Keratinocyte (primary cell): ENCODE results near the gene HOXB8.
A peak's percentile ranks its signal among the peaks of the same experiment; 100 is the strongest.

Source experiments
- EZH2 ChIP-seq: IDR thresholded peaks from one replicate; pipeline ENCODE4 v1.6.1; 2012; ENCODE audit warnings: inconsistent platforms, mild to moderate bottlenecking, low read length, moderate library complexity
- TF ChIP-seq, protein P1 (sequence below), 3 experiments: IDR thresholded peaks in 1 of 3; conservative IDR thresholded peaks in 1 of 3; optimal IDR thresholded peaks in 1 of 3; 2 replicates in 2 of 3; 3 replicates in 1 of 3; pipeline versions ENCODE3 to v1.5.1; 2011; ENCODE audit warnings: low read length in 3 of 3, mild to moderate bottlenecking in 3 of 3, moderate library complexity in 2 of 3, control low read depth in 1 of 3, inconsistent platforms in 1 of 3; ENCODE audit not compliant: insufficient read depth in 2 of 3; ENCODE audit errors: extremely low read depth in 1 of 3

- TF ChIP-seq, protein P1, sequence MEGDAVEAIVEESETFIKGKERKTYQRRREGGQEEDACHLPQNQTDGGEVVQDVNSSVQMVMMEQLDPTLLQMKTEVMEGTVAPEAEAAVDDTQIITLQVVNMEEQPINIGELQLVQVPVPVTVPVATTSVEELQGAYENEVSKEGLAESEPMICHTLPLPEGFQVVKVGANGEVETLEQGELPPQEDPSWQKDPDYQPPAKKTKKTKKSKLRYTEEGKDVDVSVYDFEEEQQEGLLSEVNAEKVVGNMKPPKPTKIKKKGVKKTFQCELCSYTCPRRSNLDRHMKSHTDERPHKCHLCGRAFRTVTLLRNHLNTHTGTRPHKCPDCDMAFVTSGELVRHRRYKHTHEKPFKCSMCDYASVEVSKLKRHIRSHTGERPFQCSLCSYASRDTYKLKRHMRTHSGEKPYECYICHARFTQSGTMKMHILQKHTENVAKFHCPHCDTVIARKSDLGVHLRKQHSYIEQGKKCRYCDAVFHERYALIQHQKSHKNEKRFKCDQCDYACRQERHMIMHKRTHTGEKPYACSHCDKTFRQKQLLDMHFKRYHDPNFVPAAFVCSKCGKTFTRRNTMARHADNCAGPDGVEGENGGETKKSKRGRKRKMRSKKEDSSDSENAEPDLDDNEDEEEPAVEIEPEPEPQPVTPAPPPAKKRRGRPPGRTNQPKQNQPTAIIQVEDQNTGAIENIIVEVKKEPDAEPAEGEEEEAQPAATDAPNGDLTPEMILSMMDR (optimal IDR thresholded peaks at IDR 0.05 in 1 of 3, IDR thresholded peaks at IDR 0.05 in 1 of 3, conservative IDR thresholded peaks at IDR 0.05 in 1 of 3; ENCODE audit: extremely low read depth in 1 of 3, insufficient read depth in 2 of 3, low read length in 3 of 3) = no peak
- peak; percentile 89 for TF ChIP-seq EZH2
These were observed 11.4 kb upstream of the HOXB8 start, which contains the start of gene HOXB9 for GRCh38 chr17:48626245-48627117.
